DND-41 (cell line): ENCODE results near the gene IGF2BP2.

Experiments
- ATAC-seq: fragments of 200-7000 bp; cut with Tn5 transposase; 3 replicates; pipeline ENCODE4 v1.9.1; 2021; ENCODE audit warnings: low read depth; ENCODE audit not compliant: insufficient read depth
- DNase-seq: peaks from one replicate; pipeline ENCODE4 v3.0.0-alpha.2; 2020
- H2AFZ ChIP-seq: 2 replicates; pipeline ENCODE4 v1.6.0; 2012; ENCODE audit warnings: low read depth, low read length
- H3K27ac ChIP-seq: 2 replicates; pipeline ENCODE4 v1.5.1; 2012; ENCODE audit warnings: low read length, inconsistent platforms
- H3K27me3 ChIP-seq: fragments of 200-600 bp; sonication (generic); 2 replicates; pipeline ENCODE4 v1.6.0; 2012; ENCODE audit warnings: low read length, mild to moderate bottlenecking, inconsistent platforms; ENCODE audit not compliant: insufficient read depth, poor library complexity
- H3K36me3 ChIP-seq: 2 replicates; pipeline ENCODE4 v1.5.1; 2012; ENCODE audit warnings: low read length, inconsistent platforms; ENCODE audit not compliant: insufficient read depth
- H3K4me1 ChIP-seq: 2 replicates; pipeline ENCODE4 v1.5.1; 2012; ENCODE audit warnings: mild to moderate bottlenecking, low read length; ENCODE audit not compliant: insufficient read depth
- H3K4me2 ChIP-seq: 2 replicates; pipeline ENCODE4 v1.6.0; 2012; ENCODE audit warnings: mild to moderate bottlenecking, moderate library complexity, low read length, inconsistent platforms; ENCODE audit not compliant: insufficient read depth
- H3K4me3 ChIP-seq, 2 experiments: fragments of 200-600 bp in 1 of 2; shearing (Covaris generic) in 1 of 2; 2 replicates each; pipeline ENCODE4 v1.5.1; 2012 to 2016; ENCODE audit warnings: inconsistent platforms in 2 of 2, low read length in 2 of 2, mild to moderate bottlenecking in 2 of 2, low read depth in 1 of 2, moderate library complexity in 1 of 2
- H3K79me2 ChIP-seq: 2 replicates; pipeline ENCODE4 v1.6.0; 2012; ENCODE audit warnings: low read length, inconsistent platforms; ENCODE audit not compliant: insufficient read depth
- H3K9ac ChIP-seq: 2 replicates; pipeline ENCODE4 v1.6.0; 2012; ENCODE audit warnings: low read depth, mild to moderate bottlenecking, inconsistent platforms, low read length, moderate library complexity
- H3K9me3 ChIP-seq: 2 replicates; pipeline ENCODE4 v1.5.1; 2012; ENCODE audit warnings: low read length, moderate library complexity, mild to moderate bottlenecking, inconsistent platforms; ENCODE audit not compliant: insufficient read depth, severe bottlenecking
- H4K20me1 ChIP-seq: 2 replicates; pipeline ENCODE4 v1.6.0; 2012; ENCODE audit warnings: low read length; ENCODE audit not compliant: insufficient read depth
- EZH2 ChIP-seq: IDR thresholded peaks from 3 replicates; pipeline ENCODE4 v1.6.1; 2012; ENCODE audit warnings: borderline replicate concordance, low read depth, mild to moderate bottlenecking, moderate library complexity, low read length, inconsistent platforms; ENCODE audit not compliant: severe bottlenecking
- TF ChIP-seq, protein P1 (sequence below): IDR thresholded peaks from 2 replicates; pipeline ENCODE4 v1.5.1; 2012; ENCODE audit warnings: borderline replicate concordance, low read length, moderate library complexity, mild to moderate bottlenecking; ENCODE audit not compliant: poor library complexity, severe bottlenecking; ENCODE audit errors: extremely low read depth

The IGF2BP2 gene

DNA sequence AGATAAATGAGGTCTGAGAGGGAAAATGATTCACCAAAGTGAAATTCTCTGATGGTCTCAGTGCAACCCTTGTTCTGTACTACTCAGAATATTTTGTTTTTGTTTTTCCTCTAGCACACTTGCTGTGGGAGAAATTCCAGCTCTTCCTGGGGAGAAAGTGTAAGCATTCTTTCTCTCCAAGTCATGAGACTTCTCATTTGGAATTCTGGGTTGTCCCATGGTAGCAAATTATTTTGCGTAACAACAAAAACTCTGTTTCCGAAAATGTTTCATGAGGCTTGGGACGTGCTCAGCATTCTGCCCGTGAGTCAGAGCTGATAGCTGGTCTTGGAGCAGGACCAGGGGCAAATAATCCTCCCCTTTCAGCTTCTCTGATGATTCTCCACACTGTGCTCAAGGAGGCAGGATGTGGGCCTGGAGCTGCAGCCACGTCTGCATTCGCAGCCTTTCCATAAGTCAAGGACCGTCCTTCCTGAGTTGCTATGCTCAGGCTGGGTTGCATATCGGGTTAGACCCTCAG, 168.5 kb downstream of the IGF2BP2 start:
- H3K4me1 ChIP-seq, result peaks cover 5% of the 10 kb centered on the region
- H3K9me3 ChIP-seq, result no peaks in the 10 kb centered on the region
- DNase-seq (no peak), ATAC-seq (no peak)
- no peak overlapping the region for H3K27ac ChIP-seq
- H3K4me3 ChIP-seq, result no peak overlapping the region
- H3K27me3 ChIP-seq, result peaks cover 14% of the 10 kb centered on the region
- H3K9ac ChIP-seq, result no peak overlapping the region
- no peaks in the 10 kb centered on the region for H3K36me3 ChIP-seq
- H4K20me1 ChIP-seq, result 0 out of 2 replicates have a peak, but pooled peaks cover 8% of the 10 kb centered on the region
- no peaks in the 10 kb centered on the region for H3K79me2 ChIP-seq
- no peak overlapping the region for H3K4me2 ChIP-seq
- H2AFZ ChIP-seq, result no peak overlapping the region
- no peak for TF ChIP-seq EZH2
- TF ChIP-seq, protein P1, sequence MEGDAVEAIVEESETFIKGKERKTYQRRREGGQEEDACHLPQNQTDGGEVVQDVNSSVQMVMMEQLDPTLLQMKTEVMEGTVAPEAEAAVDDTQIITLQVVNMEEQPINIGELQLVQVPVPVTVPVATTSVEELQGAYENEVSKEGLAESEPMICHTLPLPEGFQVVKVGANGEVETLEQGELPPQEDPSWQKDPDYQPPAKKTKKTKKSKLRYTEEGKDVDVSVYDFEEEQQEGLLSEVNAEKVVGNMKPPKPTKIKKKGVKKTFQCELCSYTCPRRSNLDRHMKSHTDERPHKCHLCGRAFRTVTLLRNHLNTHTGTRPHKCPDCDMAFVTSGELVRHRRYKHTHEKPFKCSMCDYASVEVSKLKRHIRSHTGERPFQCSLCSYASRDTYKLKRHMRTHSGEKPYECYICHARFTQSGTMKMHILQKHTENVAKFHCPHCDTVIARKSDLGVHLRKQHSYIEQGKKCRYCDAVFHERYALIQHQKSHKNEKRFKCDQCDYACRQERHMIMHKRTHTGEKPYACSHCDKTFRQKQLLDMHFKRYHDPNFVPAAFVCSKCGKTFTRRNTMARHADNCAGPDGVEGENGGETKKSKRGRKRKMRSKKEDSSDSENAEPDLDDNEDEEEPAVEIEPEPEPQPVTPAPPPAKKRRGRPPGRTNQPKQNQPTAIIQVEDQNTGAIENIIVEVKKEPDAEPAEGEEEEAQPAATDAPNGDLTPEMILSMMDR, result no peak

DNA sequence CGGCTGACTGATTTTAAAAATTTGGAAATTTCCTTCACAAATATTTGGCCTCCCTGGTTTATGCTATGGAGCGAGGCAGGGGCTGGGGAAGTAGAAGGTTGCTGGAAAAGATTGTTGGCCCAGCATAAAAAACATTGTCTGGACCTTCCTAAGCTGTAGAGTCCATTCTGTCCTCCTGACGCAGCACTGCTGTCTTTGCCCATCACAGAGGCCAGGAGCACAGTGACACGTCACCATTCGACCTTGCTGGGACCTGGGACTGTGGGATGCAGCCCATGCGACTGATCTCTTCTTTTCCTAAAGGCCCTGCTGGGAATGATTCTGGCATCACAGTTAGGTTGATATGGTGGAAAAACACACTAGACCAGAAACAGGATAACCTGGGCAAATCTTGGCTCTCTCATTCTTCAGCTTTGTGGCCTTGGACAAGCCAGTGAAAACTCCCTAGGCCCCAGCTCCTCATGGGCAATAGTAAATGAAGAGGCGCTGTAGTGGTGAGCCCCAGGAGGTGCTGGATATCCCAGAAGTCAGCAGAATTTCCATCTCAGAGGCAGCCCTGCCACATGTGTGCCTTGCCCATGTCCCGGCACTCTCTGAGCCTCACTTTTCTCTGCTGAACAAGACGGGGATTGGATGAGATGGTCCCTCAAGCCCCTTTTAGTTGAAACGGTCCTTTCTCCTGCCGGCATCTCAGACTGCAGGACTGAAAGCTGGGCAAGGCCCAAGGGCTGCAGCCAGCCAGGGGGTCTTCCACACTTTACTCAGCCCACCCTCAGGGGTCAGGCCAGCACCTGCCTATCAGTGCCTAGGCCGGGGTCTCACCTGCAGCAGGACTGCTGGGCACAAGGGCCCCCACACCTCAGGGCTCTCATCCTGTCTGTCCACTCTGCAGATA, 169.2 kb downstream of the IGF2BP2 start:
- Histone ChIP-seq H3K27ac (no peak overlapping the region), H3K27me3 (peaks cover 10% of the 10 kb centered on the region)

DNA sequence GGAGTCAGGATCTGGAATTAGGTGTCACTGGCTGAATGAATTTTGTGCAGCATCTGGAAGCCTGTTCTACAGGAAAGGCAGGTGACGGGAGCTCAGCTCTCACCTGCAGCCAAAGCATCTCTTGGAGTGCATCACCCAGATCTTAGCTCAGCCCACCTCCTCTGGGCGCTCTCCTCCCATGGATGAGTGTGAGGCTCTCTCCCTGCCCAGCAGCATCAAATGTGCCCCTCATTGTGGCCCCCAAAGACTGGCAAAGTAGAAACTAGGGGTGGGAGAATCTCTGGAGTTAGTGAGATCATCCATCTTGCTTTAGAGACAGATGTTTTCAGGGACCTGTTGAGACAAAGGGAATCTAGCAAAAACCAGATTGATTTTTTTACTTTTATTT, 170.1 kb downstream of the IGF2BP2 start:
- no peak overlapping the region for H3K4me2 ChIP-seq
- H3K9me3 ChIP-seq, result no peaks in the 10 kb centered on the region
- ATAC-seq (no peak), DNase-seq (no peak)
- peaks cover 4% of the 10 kb centered on the region for H3K27me3 ChIP-seq
- no peaks in the 10 kb centered on the region for H3K79me2 ChIP-seq
- no peaks in the 10 kb centered on the region for H3K36me3 ChIP-seq
- no peak overlapping the region for H3K27ac ChIP-seq
- H4K20me1 ChIP-seq, result no peaks in the 10 kb centered on the region
- no peaks in the 10 kb centered on the region for H3K4me1 ChIP-seq
- H2AFZ ChIP-seq, result no peak overlapping the region
- no peak overlapping the region for H3K4me3 ChIP-seq
- no peak overlapping the region for H3K9ac ChIP-seq
- TF ChIP-seq EZH2, result no peak
- TF ChIP-seq, protein P1, result no peak

More for the DNA sequence above, 169.2 kb downstream of the IGF2BP2 start:
- ATAC-seq (no peak), DNase-seq (no peak)
- TF ChIP-seq, protein P1, result no peak
- TF ChIP-seq EZH2, result no peak
- peaks cover 5% of the 10 kb centered on the region for H3K4me1 ChIP-seq
- no peaks in the 10 kb centered on the region for H3K36me3 ChIP-seq
- 0 out of 2 replicates have a peak, but pooled peaks cover 7% of the 10 kb centered on the region for H4K20me1 ChIP-seq
- no peak overlapping the region for H3K4me2 ChIP-seq
- no peak overlapping the region for H3K4me3 ChIP-seq
- no peaks in the 10 kb centered on the region for H3K9me3 ChIP-seq
- no peak overlapping the region for H3K9ac ChIP-seq
- H2AFZ ChIP-seq, result no peak overlapping the region
- H3K79me2 ChIP-seq, result no peaks in the 10 kb centered on the region
